HG03280 (cell line): ENCODE data around the gene C14orf39.

Experiments
- ATAC-seq: cut with Tn5 transposase; IDR thresholded peaks from one replicate; pipeline ENCODE4 v1.9.1; 2021; ENCODE audit warnings: mild to moderate bottlenecking, moderate library complexity; ENCODE audit not compliant: unreplicated experiment

Gene C14orf39

DNA sequence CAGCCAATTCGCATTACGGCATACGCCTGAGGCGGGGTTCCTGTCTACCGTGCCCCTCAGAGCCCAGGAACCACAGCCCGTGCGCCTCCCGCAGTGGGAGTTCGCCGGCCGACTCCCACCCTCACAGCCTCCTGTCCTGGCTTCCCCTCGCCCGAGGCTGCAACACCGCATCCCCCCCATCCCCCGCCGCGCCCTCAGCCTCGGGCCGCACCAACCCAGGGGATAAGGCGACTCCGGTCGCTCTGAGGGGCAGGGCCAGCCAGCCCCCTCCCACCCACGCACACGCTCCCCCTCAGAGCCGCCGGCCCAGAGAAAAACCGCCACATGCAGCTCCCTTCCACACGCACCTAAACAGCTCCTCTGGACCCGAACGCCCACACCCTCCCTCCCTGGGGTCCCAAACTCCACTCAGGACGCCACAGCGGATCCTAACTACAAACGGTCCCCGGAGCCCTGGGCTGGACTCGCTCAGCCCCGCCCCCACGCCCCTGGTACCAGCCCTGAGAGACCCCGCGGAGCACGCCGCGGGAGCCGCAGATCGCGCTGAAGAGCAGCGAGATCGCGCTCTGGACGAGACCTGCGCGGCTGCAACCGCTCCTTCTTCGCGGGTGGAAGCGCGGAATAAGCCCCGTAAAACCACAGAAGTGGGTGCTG lies at the start of gene C14orf39:
TSS of gene C14orf39 (minus strand) at position 466 of the 654 bp plus-strand sequence. CDS start 985 bp downstream, outside the sequence.
- no peak for ATAC-seq

DNA sequence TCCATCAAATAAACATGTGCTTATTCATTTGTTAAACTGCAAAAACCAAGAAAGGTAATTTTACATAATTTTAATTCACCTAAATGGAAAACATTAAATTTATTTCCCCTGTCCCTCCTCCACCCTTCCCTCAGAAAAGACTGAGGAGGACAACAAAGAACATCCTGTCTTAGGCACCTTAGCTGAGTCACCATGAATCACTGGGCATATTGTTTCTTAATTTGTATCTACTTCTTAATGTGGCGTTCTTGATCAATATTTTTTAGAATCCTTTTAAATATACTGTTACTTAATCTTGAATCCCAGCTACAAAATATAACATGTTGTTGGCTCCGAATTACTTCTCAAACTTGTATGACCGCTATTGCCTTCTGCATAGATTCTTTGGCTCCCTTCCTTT lies 46.6 kb upstream of the C14orf39 start:
- ATAC-seq = no peak

DNA sequence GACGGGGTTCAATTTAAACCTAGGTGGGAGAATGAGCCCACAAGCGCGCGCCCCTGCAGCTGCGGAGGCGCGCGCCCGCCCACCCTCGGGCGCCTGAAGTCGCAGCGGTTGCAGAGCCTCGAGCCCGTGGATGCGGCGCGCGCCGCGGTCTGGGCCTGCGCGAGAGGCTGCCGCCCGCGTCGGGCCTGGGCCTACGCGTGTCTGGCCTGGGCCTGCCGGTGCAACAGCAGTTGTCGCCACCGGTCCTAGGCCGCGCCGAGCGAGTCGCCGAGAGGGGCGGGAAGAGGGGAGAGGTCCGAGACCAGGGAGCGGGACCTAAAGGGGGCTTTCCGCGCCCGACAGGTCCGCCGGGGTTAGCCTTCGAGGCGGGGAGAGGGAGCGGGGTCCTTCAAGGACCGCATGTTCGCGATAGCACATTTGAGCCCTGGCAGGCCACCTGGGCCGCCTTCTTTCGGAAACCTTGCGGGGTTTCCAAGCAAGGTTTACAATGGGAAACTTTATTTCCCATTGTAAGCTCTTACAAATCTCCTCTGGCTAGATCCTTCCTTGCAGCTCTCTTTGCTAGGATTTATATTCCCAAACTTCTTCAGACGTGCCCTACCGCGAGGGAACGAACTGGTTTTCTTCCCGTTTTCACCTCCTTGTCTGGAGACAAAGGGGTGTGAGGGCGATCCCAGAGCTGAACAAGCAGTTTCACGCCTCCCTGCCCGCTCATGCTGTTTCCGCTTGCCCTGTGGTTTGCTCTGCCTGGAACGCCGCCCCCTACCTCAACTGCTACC lies 29.8 kb upstream of the C14orf39 start:
- ATAC-seq = no peak

DNA sequence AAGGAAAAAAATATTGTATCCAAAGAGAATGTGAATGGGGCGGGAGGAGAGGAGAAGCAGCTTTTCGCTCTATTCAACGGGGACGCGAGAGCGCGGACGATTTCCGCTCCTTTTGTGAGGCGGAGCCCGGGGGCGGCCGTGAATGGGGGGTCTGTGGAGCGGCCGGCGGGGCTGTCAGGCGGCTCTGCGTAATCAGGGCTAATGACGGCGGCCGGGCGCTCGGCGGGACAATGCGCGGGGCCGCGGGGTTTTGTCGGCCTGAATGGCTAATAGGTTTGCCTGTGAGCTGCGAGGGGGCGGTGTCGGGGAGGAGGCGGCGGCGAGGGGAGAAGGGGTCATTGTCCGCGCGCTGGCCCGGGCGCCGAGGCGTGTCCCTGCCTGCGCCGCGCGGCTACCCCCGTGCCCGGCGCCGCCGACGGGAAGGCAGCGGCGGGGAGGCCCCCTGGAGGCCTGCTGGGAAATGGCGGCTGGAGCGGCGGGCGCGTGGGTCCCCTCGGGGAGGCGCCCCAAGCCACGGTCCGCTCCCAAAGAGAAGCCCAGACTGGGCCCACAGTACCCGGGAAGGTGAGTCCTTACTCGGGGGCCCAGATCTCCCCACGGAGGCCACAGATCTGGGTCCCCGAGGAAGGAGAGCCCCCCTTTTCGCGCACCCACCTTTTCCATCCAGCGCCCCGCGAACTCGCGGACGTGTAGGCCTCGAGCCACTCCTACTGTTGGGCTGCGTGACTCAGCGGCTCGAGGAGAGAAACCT lies 29.1 kb upstream of the C14orf39 start:
- ATAC-seq = no peak

GRCh38 chr14:60514378-60514740 lies 28.5 kb upstream of the C14orf39 start:
- ATAC-seq = no peak

DNA sequence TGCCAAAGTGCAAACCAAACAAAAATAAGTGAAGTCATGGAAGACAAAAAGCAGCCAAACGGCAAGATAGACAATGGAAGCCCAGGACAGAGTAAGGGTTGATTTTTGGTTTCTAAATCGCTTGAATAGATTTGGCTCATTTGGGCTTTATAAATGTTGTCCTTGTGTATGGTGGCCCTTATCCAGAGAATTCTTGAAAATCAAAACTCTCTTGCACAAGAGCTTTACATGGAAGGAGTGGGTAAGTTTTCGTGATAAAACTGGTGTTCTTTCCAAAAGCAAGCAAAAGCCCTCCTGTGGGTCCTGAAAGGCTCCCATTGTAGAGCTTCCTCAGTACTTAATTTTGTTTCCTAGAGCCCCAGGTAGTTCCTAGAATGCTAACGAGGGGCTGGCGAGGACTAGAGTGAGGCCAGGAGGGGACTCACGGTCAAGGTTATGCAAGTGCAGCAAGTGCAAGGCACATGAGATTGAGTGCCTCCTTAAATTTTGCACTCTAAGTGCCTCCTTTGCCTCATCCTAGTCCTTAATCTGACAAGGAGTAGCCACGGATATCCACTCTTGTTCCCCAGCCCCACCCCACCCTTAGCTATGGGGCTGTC lies 27.2 kb upstream of the C14orf39 start:
- no peak for ATAC-seq

GRCh38 chr14:60512126-60512525 lies 26.3 kb upstream of the C14orf39 start:
- no peak for ATAC-seq

GRCh38 chr14:60510951-60511599 lies 25.2 kb upstream of the C14orf39 start:
- ATAC-seq = no peak

DNA sequence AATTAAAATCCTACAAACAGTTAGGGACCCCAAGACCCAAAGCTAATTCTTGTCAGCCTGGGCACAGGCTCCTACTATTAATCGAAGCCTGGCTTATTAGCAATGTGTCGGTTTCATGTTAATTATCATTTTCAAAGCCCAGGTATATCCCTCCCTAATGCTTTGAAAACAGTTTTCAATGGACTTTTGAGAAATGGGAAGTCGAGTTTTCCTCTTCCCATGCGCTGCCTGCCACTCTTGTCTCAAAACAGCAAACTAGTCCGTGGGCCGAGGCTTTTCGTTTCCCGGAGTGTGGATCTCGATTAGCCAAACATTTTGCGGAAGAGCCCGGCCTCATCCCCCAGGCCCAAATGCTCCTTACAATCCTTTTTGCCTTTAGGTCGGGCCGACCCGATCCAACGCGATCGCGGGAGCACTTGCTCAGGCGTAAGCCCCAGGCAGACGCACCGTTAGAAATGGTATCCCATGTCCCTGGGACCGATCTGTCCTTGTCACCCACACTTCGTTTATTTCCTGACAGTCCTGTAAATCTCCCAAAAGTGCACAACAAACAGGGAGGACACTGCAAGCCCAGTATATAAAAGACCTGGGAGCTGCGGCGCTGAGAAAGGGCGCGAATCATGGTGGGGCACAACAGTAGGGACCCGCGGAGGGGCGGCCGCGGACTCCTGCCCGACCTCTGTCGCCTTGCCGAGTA lies 24.5 kb upstream of the C14orf39 start:
- ATAC-seq = no peak

DNA sequence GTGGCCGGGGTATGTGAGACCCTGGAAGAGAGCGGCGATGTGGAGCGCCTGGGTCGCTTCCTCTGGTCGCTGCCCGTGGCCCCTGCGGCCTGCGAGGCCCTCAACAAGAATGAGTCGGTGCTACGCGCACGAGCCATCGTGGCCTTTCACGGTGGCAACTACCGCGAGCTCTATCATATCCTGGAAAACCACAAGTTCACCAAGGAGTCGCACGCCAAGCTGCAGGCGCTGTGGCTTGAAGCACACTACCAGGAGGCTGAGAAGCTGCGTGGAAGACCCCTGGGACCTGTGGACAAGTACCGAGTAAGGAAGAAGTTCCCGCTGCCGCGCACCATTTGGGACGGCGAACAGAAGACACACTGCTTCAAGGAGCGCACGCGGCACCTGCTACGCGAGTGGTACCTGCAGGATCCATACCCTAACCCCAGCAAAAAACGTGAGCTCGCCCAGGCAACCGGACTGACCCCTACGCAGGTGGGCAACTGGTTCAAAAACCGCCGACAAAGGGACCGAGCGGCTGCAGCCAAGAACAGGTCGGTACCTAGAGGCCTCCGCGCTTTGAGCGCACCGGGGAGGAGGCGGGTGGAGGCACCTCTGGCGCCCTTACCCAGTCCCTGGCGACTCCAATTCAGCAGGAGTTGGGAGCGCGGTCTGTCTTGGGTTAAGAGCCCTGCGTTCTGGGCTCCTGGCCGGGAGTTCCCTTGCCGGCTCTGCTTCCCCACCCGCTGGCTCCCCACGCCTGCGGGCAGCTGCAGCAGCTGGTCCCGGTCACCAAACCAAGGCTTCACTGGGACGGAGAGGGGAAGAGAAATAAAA lies 23.8 kb upstream of the C14orf39 start:
- ATAC-seq = no peak

DNA sequence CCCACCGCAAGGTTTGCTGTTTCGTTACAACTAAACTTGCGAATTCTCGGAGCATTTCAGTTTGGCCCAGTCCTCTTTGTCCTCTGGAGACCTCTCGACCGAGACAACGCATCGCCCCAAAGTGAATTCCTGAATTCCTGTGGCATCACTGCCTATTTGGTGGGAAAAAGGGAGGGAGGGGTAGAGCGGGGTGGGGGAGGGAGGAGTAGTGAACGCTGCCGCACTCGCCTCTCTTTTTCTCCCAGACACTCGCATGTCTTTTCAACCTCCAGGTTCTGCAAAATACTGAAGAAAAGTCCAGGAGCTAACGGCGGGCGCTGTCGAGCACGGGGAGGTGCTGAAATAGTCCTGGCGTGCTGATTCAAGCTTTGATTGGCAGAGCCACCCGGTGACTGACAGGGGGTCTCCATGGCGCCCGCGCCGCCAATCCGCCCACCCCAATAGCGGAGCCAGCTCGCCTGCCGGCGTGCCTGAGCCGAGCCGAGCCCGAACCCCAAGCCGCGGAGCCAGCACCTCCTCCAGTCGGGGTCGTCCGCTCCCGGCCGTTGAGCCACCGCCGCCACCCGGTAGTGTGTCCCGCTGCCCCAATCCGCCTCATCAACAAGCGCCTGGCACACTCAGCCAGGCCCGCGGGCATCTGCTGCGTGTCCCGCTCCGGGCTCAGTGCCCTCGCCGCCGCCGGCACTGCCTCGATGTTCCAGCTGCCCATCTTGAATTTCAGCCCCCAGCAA lies 23.0 kb upstream of the C14orf39 start, which contains the start of gene SIX6:
TSS of gene SIX6 (plus strand) at position 440 of the 731 bp plus-strand sequence. CDS start at position 693, 253 bp downstream.
- ATAC-seq = no peak

GRCh38 chr14:60508363-60508706 lies 22.5 kb upstream of the C14orf39 start:
- no peak for ATAC-seq

DNA sequence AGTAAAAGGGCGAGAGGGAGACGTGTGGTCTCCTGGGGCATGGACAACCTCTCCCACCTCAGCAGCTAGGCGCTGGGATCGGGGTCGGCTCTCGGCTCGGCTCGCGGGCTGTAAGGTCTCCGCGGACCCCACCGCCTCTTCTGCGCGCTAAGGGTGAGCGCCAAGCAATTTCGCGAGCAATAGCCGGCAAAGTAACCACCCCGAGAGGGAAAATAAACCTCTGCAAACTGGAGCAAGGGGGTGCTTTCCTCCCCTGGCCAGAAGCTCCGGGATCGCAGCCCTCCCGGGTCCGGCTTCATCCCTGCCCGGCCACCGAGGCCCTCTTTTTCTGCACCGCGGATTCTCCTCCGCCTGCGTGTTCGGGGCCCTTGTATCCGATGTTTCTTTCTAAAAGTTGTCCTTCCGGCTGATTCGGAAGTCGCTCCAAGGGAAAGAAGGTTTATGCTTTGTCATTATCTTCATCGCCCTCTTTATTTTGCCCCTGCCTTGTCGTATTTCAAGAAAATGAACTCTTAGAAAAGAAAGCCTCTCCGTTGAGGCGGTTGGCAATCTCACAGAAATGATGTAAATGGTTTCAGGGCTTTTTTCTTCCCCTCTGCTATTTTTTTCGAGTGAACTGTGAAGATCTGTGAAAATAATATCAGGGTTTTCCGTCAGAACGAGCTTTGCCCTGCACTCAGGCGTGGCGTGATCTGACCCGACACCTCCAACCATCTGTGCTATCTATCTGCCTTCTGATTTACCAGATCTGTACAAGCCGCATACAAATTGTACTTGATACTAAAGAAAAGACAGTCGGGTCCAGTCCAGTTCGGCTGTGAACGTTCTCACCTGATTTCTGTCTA lies 21.3 kb upstream of the C14orf39 start:
- ATAC-seq = no peak

DNA sequence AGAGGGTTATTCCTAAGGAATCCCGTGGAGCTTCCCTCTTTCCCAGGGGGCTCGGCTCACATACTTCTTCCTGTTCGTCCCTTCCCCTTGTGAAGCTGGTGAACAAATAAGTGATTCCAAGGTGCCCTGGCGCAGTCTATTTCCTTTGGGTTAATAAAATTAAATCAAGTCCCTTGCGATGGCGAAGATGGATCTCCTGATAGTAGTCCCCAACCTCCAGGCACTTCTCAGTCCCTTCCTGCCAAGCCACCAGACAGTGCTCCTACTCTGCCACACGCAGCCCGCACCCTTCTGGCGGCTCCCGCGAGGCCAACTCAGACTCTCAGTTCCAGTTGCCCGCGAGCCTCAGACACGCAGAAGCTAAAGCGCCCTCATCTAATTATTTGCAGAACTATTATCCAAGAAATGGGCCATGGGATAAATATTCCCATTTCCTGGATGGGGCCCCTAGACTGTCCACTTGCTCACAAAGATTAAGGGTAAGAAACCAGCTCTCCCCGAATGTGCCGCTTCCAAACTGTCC lies 20.7 kb upstream of the C14orf39 start:
- ATAC-seq = no peak

- ATAC-seq = no peak
These were observed 20.1 kb upstream of the C14orf39 start for GRCh38 chr14:60506010-60506409.

- no peak for ATAC-seq
These were observed 19.6 kb upstream of the C14orf39 start for GRCh38 chr14:60505448-60505847.

DNA sequence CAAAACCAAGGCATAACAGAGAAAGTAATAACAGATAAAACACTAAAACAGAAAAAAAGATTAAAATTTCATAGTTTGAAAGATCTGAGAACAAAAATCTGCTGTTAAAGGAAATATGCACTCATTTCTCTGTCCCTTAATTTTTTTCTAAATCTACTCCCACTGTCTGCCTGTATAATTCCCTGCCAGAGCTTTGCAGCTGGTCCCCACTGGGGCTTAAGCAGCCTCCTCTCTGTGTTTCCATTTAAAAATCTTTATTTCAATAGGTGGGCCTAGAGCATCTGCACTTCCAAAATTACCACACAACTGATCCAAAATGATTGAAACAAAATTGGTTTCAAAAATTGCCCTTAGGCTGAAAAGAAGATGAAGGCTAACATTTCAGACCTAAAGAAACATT lies 16.7 kb upstream of the C14orf39 start:
- ATAC-seq = no peak

- ATAC-seq = no peak
These were observed 10.1 kb upstream of the C14orf39 start for GRCh38 chr14:60495946-60496345.
